ENCODE data around the gene MARK1. TPM values are rescaled to one million over a fixed set of nuclear protein-coding genes. Genes with fewer than 3 reads are reported as not detected.

The MARK1 gene
- total and polyA plus RNA-seq, 11 donors: 4.0 to 25.1 (median 16.3) TPM

GRCh38 chr1:220642285-220642684 is 114.3 kb downstream of the MARK1 start:
- H3K4me3 ChIP-seq: no peak overlapping the region
- no peaks in the 10 kb centered on the region for H3K27me3 ChIP-seq
- WGBS, 4 donors: 90 to 97% (median 94%) methylated on average over 3 to 4 of the region's 4 CpGs
- TF ChIP-seq POLR2A (IDR thresholded peaks at IDR 0.05): no peak
- TF ChIP-seq CTCF (IDR thresholded peaks at IDR 0.05): no peak
- no peaks in the 10 kb centered on the region for H3K4me1 ChIP-seq
- H3K27ac ChIP-seq: no peak overlapping the region
- no peaks in the 10 kb centered on the region for H3K9me3 ChIP-seq
- H3K36me3 ChIP-seq: peaks cover 0 to 27% (median 0%) of the 10 kb centered on the region in 9 donors
- intact Hi-C loops (cut with DNase I): no loop called here
- ATAC-seq (no peak), DNase-seq (no peak)

- ATAC-seq: no peak
- H3K9me3 ChIP-seq: no peaks in the 10 kb centered on the region
- H3K36me3 ChIP-seq: peaks cover 0 to 52% (median 5%) of the 10 kb centered on the region in 9 donors
- H3K4me1 ChIP-seq: peaks cover 0 to 8% (median 0%) of the 10 kb centered on the region in 12 donors
- intact Hi-C loops (cut with DNase I): no loop called here
- no peak overlapping the region for H3K4me3 ChIP-seq
- H3K27ac ChIP-seq: no peak overlapping the region
- 87 to 94% (median 92%) methylated on average over 13 of the region's 13 CpGs for WGBS, 4 donors
- no peaks in the 10 kb centered on the region for H3K27me3 ChIP-seq
- no peak for DNase-seq
- no peak for TF ChIP-seq CTCF (IDR thresholded peaks at IDR 0.05)
- TF ChIP-seq POLR2A (IDR thresholded peaks at IDR 0.05): no peak
These were observed 125.1 kb downstream of the MARK1 start for GRCh38 chr1:220652995-220653394.

GRCh38 chr1:220655509-220655908 is 127.6 kb downstream of the MARK1 start:
- intact Hi-C loops (cut with DNase I): no loop called here
- H3K4me1 ChIP-seq: peaks cover 0 to 8% (median 0%) of the 10 kb centered on the region in 12 donors
- TF ChIP-seq POLR2A (IDR thresholded peaks at IDR 0.05) (no peak), CTCF (IDR thresholded peaks at IDR 0.05) (no peak)
- DNase-seq: no peak
- no peaks in the 10 kb centered on the region for H3K9me3 ChIP-seq
- WGBS, 4 donors: 88 to 98% (median 94%) methylated on average over 1 of the region's 1 CpG
- H3K36me3 ChIP-seq: peaks cover 0 to 50% (median 5%) of the 10 kb centered on the region in 9 donors
- ATAC-seq: no peak
- no peak overlapping the region for H3K4me3 ChIP-seq
- no peak overlapping the region for H3K27ac ChIP-seq
- no peaks in the 10 kb centered on the region for H3K27me3 ChIP-seq

GRCh38 chr1:220655961-220656740 is 128.2 kb downstream of the MARK1 start:
- no peak for ATAC-seq

More at GRCh38 chr1:220655961-220656740, 128.2 kb downstream of the MARK1 start:
- no peak for DNase-seq
- Histone ChIP-seq H3K27me3 (no peaks in the 10 kb centered on the region), H3K27ac (no peak overlapping the region), H3K36me3 (peaks cover 0 to 51% (median 5%) of the 10 kb centered on the region in 9 donors), H3K4me3 (no peak overlapping the region), H3K4me1 (peaks cover 0 to 8% (median 0%) of the 10 kb centered on the region in 12 donors), H3K9me3 (no peaks in the 10 kb centered on the region)
- intact Hi-C loops (cut with DNase I): no loop called here
- no peak for TF ChIP-seq CTCF (IDR thresholded peaks at IDR 0.05)
- no peak for TF ChIP-seq POLR2A (IDR thresholded peaks at IDR 0.05)

Measured in heart left ventricle (tissue), 16 donors.